CD4-positive, alpha-beta T cell treated with Interleukin-17A for 1 hour (primary cell): Measurements from ENCODE around the gene TBC1D16.

Experiments
- DNase-seq: peaks from one replicate; pipeline ENCODE4 v3.0.0-alpha.2; 2020

Gene TBC1D16

GRCh38 chr17:79985943-79986391, 49.7 kb downstream of the TBC1D16 start:
- no peak for DNase-seq

- no peak for DNase-seq
Observed at GRCh38 chr17:79985361-79985942, 50.2 kb downstream of the TBC1D16 start.

GRCh38 chr17:79984877-79985276, 50.8 kb downstream of the TBC1D16 start:
- no peak for DNase-seq

GRCh38 chr17:79984045-79984840, 51.4 kb downstream of the TBC1D16 start:
- no peak for DNase-seq

GRCh38 chr17:79983456-79983855, 52.2 kb downstream of the TBC1D16 start:
- DNase-seq: no peak

- DNase-seq: no peak
Observed at GRCh38 chr17:79982986-79983385, 52.7 kb downstream of the TBC1D16 start.

GRCh38 chr17:79981661-79982101, 54.0 kb downstream of the TBC1D16 start:
- DNase-seq: no peak

- DNase-seq: no peak
Observed at GRCh38 chr17:79981090-79981489, 54.6 kb downstream of the TBC1D16 start.

GRCh38 chr17:79980246-79981043, 55.2 kb downstream of the TBC1D16 start:
- no peak for DNase-seq

- DNase-seq: no peak
Observed at GRCh38 chr17:79979816-79980215, 55.9 kb downstream of the TBC1D16 start.

- DNase-seq: no peak
Observed at GRCh38 chr17:79979221-79979741, 56.4 kb downstream of the TBC1D16 start.

GRCh38 chr17:79978548-79978855, 57.2 kb downstream of the TBC1D16 start:
- DNase-seq: no peak

GRCh38 chr17:79977708-79978547, 57.7 kb downstream of the TBC1D16 start:
- DNase-seq: no peak

GRCh38 chr17:79977161-79977631, 58.5 kb downstream of the TBC1D16 start:
- DNase-seq: no peak

- no peak for DNase-seq
Observed at GRCh38 chr17:79976451-79976850, 59.2 kb downstream of the TBC1D16 start.

GRCh38 chr17:79975498-79976134, 60.1 kb downstream of the TBC1D16 start:
- no peak for DNase-seq

- no peak for DNase-seq
Observed at GRCh38 chr17:79974566-79975497, 60.8 kb downstream of the TBC1D16 start.

GRCh38 chr17:79971651-79972050, 64.0 kb downstream of the TBC1D16 start:
- no peak for DNase-seq

GRCh38 chr17:79970576-79971068, 65.0 kb downstream of the TBC1D16 start:
- peak; percentile 4 for DNase-seq

GRCh38 chr17:79969906-79970305, 65.8 kb downstream of the TBC1D16 start:
- no peak for DNase-seq

GRCh38 chr17:79968116-79968515, 67.6 kb downstream of the TBC1D16 start:
- DNase-seq: no peak
